HG02885 (cell line): ENCODE measurements around the gene TCERG1.

Experiments
- ATAC-seq: cut with Tn5 transposase; IDR thresholded peaks from one replicate; pipeline ENCODE4 v1.9.1; 2021; ENCODE audit warnings: mild to moderate bottlenecking; ENCODE audit not compliant: unreplicated experiment, poor library complexity

Gene TCERG1

DNA sequence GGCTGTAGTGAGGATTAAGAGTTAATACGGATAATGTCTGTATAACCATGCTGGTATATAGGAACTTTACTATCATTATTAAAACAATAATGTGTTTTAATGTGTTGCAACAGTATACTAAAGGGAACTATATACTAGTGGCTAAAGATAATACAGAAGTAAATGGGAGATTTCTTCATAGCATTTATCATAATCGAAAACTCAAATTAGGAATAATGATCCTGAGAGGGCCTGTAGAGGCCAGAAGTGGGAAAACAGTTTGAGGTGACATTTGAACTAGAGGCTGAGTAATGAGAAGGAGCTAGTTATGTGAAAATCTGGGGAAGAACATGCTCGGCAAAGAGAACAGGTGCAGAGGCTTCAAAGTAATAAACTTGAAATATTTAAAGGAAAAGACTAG lies 2.9 kb downstream of the TCERG1 start:
- ATAC-seq: no peak

DNA sequence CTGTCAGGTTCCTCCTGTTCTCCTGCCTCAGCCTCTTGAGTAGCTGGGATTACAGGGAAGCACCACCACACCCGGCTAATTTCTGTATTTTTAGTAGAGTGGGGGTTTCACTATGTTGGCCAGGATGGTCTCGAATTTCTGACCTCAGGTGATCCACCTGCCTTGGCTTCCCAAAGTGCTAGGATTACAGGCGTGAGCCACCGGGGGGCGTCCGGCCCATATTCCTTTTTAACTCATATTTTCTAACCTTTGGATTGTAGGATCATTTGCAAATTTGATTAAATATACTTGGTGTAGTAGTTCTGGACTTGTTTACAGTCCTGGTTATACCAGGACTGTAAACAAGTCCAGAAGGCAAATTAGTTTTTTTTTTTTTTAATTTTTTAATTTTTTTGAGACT lies 4.3 kb downstream of the TCERG1 start:
- ATAC-seq: no peak

DNA sequence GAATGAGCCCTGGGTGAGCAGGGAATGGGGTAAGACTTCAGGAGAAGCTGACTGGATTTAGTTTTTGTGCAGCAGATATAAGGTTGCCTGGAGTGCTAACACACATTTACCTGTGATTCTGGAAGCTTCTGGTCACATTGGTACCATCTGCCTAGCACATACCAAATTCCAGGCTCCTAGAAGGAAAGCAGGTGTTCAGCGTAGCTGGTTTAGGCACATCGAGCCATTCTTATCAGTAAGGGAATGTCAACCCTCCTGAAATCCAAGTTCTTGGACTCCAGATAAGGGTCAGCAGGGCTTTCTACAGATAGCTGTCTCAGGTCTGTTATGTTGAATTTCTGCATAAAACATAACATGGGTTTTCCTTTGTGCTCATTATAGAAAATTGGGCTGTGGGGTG lies 10.3 kb downstream of the TCERG1 start:
- no peak for ATAC-seq

DNA sequence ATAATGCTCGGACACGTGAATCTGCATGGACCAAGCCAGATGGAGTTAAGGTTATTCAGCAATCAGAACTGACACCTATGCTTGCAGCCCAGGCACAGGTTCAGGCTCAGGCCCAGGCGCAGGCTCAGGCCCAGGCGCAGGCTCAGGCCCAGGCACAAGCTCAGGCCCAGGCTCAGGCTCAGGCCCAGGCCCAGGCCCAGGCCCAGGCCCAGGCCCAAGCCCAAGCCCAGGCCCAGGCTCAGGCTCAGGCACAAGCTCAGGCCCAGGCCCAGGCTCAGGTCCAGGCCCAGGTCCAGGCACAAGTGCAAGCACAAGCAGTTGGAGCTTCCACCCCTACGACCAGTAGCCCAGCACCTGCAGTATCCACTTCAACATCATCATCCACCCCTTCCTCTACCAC lies 11.8 kb downstream of the TCERG1 start:
- ATAC-seq: no peak

DNA sequence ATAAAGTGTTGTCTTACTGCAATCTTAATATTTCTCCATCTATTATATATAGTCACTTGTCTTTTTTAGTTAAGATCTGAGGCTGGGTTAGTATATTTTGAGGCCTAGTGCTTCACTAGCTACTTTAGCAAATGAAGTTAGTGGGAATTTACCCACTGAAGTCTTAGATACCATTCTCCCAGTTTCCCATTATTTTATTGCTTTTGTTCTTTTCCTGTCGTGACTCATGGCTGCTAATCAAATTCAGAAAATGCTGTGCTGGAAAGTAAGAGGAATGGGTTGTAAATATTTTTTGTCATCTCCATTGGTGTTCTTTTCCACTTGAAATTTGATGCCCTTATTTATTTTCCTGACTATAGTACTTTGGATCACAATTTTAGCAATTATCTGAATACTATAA lies 14.2 kb downstream of the TCERG1 start:
- no peak for ATAC-seq

DNA sequence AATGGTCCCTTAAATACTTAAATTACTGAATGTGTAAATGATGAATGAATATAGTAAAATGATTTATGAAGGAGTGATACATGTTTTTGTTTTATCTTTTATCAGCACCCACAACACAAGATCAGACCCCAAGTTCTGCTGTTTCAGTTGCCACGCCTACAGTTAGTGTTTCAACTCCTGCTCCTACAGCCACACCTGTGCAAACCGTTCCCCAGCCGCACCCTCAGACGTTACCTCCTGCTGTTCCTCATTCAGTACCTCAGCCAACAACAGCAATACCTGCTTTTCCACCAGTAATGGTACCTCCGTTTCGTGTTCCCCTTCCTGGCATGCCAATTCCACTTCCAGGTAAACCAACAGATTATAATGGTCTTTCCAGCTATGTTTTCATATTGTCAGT lies 16.3 kb downstream of the TCERG1 start:
- ATAC-seq: no peak

DNA sequence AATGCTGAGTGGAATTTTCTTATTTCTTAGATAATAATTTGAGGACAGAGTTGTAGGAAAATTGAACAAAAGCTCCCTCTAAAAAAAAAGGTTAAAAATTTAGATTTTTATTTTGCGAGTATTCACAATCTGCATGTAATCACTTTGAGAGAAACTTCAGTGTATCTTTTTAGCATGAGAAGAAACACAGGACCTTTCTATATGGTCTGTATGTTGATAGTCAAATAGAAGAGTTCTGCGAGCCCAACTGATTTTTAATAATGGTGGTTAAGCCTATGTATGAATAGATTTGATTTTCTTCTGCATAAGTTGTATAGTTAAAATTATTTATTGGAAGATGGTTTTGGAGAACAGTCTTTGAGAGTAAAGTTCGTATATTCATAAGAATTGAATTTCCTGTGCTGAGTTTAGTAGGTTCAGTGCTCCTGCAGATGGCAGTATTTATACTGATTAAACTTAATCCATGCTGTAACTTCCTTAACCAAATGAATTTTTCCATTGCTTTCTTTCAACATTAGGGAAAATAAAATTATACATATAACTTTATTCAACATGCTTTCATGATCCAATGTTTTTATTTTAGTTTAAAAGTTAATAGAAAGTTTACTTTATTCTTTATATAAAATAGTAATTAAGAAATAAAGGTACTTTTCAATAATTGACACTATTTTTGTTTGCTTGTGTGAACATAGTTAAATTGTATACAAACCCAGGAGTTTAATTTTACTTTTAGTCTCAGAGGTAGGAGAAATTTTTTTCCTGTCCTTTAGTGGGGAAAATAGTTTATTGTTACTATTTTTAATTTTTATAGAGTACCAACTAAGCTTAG lies 19.6 kb downstream of the TCERG1 start:
- ATAC-seq: no peak

DNA sequence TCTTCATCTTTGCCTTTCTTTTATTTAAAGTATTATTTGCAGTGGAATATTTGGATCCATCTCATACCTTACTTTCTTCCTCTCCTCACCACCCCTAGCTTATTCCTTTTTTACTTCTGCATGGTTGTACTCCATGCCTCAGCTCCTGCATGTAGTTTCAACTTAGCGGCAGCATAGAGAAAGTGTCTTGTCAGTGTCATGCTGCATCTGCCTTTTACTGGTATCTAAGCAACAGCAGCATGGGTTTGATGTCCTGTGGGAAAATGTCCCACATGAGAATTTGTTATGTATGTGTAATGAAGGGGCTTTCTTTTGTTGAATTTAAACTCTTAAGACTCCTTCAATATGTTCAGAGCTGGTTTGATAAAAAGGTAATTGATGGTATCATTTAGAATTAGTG lies 20.6 kb downstream of the TCERG1 start:
- no peak for ATAC-seq

DNA sequence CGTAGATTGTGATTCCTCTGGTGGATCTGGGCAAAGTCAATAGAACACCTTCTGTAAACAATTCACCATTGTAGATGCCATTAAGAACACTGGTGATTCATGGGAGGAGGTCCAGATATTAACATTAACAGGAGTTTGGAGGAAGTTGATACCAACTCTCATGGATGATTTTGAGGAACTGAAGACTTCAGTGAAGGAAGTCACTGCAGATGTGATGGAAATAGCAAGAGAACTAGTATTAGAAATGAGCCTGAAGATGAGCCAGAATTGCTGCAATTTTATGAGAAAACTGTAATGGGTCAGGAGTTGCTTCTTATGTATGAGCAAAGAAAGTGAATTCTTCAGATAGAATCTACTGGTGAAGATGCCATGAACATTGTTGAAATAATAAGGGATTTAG lies 26.9 kb downstream of the TCERG1 start:
- ATAC-seq: no peak

DNA sequence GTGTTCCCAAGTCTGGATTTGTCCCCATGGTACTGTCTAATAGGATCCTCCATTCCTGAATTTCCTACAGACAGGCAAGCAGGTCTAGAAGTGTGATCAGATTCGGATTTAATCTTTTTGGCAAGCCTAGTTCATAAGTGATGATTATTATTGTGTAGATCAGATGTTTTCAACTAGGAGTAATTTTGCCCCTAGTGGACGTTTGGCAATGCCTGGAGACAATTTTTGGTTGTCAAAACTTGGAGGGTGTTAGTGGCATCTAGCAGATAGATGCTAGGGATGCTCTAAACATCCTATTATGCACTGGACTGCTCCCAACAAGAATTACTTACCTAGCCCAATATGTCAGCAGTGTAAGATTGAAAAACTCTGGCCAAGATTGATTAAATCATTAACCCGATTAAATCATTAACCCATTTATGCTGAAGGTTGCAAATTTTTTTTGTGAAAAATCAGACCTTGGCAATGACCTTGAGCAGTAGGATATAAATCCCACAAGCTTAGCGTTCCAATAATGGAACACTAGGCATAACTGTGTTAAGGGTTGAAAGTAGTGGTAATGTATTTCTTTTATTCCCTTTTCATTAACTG lies 28.2 kb downstream of the TCERG1 start:
- no peak for ATAC-seq

DNA sequence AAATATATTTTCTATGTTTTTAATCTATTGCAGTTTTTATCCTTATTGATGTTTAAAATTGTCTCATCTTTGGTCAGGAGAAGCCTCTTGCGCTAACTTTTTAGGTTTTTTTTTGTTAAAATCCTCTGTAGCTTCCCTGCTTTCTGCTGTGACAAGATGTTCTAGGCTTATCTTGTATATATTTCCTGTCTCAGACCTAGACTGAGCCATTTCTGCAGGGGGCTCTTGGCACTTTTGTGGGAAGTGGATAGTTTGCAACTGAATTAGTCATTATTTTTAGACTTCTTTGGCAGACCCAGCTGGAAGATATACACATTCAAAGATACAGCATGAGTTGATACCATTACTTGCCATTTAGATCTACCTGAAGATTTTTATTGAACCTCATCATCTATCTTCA lies 28.8 kb downstream of the TCERG1 start:
- no peak for ATAC-seq

DNA sequence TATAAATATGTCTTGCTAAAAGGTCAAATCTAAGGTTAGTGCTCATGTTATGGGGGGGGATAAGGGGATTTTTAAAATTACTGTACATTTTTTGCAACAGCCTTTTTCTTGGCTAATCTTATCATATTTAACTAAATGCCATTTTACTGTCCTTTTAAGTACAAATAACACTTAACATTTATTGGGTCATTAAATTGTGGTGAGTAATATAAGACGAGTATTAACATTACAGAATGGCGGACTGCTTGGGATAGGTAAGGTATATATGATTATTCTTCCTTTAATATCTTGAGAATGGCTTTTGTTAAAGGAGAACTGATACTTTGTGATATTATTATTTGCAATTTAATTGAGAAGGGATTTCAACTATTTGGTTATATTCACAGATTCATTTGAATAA lies 35.6 kb downstream of the TCERG1 start:
- ATAC-seq: no peak

DNA sequence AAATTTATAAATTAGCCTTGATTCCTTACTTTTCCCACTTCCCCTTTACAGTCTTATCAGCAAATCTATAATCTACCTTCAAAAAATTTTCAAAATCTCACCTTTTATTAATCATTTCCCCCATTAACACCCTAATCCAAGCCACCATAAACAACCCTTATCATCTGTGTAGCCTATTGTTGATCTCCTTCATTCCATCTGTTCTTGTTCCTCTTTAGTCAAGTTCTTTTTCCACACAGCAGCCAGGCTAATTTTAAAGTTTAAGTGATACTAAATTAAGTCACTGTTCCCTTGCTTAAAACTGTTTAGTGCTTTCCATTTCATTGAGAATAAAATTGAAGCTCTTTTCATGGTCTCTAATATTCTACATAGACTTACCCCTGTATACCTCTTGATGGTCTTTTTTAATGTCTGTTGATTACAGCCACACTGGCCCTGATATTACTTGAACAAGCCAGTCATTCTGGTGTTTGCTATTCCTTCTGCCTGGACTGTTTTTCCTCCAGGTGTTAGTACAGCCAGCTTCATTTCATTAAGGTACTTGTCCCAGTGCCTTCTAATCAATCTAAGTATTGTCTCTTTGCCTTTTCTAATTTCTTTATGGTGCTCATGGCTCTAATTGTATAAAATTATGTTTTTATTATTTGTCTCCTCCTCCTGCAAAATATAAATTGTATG lies 37.7 kb downstream of the TCERG1 start:
- no peak for ATAC-seq

DNA sequence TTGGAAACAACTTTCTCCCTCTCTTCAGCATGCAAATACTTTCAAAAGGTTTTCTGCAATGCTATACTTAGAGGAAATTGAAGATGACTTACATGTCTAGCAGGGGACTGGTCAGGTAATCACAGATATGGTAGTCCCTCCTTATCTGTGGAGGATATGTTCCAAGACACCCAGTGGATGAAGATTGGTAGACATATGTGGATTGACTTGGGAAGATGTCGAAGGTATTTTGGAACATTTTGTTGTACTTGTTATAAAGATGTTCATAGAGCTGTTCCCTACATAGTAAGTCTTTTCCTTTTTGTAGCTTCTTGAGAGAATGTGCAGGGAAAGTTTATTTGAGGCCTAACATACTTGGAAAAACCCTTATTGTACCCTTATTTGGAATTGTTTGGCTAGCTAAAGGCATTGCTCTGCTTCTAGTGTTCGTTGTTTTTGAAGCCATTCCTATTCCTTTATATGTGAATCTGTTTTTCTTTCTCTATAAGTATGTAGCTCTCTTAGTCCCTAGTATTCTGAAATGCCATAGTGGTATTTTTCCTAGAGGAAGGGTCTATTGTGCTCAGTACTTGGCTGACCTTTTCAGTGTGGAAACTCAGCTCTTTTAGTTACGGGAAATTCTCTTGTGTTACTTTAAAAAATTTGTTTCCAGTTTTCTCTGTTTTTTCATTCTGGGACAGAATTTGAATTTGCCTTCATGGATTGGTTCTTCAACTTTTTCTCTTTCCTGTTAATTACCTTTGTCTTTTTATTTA lies 43.1 kb downstream of the TCERG1 start:
- no peak for ATAC-seq

DNA sequence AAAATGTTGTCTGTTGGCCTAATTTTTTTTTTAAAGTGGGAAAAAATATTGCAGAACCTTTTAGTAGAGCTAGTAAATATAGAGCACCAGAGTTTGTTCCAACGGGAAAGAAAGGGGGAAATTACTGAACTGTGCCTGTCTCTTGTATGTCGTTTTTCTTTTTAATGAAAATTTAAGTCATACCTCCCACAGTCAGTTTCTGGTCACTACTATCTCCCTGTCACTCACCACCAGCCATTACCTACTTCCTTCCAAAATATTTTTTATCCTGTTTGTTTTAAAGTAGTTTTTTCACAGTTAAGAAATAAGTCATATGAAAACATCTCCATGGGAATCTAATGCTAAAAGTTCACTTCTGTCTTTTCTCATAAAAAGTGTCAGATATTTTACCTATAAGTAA lies 47.5 kb downstream of the TCERG1 start:
- ATAC-seq: no peak

DNA sequence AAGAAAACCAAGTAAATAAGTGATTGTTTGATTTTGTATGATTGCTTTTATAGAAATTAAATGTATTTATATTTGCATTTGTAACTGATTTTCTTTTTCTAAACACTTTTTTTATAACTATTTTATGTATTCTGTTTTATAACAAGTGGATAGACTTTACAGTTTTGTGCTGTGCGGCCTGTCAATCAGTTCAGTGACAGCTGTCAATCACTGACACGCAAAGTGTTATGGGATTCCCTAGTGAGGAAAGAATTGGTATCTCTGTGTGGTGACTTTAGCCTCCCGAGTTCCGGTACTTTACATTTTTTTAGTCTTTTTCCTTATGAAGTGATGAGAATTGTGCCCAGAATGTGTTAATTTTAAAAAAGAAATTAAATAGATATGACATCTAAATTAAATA lies 52.5 kb downstream of the TCERG1 start:
- ATAC-seq: no peak

DNA sequence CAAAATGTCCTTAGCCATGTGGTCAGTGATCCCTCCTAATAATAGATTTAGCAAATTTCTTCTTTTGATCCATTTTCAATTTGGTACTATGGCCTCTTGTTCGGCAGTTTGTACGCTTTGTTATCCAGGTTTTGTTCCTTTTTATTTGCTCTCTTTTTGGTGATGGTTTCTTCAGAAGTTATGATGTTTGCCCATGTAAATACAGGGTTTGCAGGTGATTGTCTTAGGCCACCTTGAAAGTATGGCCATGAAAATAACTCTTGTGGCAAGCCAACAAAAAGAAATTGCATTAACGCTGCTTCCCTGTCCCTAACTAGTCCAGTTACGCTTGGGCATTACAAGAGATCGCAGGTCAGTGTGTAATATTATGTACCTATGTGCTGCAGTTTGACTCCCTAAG lies 60.3 kb downstream of the TCERG1 start:
- ATAC-seq: no peak

DNA sequence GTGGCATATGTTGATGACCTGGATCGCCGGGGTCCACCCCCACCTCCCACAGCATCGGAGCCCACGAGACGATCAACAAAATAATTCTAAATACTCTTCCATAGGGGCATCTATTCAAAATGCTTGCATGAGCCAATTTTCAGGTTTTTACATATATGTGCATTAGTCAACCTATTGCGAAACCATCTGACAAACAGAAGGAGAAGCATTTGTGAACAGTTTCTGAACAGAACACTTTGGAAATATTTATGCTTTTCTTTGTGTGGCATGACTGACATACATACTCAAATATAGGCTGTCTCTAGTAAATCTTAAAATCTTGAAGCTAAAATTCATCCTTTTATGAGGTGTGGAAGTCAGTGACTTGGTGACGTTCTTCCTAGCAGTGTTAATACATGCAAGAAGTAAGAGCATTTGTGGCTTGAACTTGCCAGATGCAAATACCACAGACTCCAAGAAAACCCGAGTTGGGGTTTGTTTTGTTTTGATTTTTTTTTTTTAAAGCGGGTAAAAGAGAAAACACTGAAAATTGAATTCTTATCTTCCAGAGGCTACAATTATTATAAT lies 63.5 kb downstream of the TCERG1 start:
- ATAC-seq: no peak

DNA sequence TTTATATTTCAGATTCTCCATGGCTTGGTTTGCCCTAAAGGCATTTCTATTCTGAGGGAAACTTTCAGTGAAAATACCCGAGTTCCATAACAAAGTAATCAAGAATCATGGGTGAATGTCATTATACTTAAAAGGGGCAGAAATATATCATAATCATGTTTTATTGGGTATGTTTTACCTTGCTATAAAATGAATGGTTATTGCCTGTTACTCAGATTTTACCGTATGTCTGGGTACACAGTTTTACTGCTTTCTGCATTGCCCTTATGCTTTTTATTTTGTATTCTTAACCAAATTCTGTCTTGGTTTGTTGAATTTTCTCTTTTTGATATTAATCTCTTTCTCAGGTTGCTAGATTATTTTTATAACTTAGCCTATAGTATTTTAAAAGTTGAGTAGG lies 66.3 kb downstream of the TCERG1 start:
- ATAC-seq: no peak

DNA sequence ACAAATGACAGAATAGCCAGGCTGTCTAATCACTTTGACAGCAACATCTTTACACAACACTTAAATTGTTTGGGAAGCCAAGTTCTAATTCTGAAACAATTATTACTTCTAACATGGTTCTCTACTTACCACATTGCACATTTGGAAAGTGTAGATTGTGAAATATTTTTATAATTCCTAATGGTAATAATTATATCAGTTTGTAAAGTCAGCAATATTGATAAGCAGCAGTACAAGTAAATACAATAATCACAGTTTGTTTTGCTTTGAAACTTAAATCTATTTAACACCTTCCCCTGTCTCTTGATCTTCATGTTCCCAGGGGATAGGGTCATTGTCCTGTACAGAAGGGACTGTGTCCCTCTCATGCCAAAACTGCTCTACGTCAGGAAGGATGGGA lies 67.4 kb downstream of the TCERG1 start:
- no peak for ATAC-seq
